Activated CD4-positive, CD25-positive, alpha-beta regulatory T cell treated with anti-CD3 and anti-CD28 coated beads, Interleukin-2, amount 50 U/mL, for 16 hours (primary cell): ENCODE measurements around the gene STK16.

Experiments
- DNase-seq: peaks from one replicate; pipeline ENCODE4 v3.0.0-alpha.2; 2020; ENCODE audit warnings: low read depth, low spot score

The STK16 gene

GRCh38 chr2:219213486-219214071 lies 31.7 kb upstream of the STK16 start:
- DNase-seq, result no peak

GRCh38 chr2:219214141-219214540 lies 31.1 kb upstream of the STK16 start:
- DNase-seq, result no peak

GRCh38 chr2:219214786-219215185 lies 30.5 kb upstream of the STK16 start:
- no peak for DNase-seq

GRCh38 chr2:219215871-219216534 lies 29.3 kb upstream of the STK16 start:
- no peak for DNase-seq

- DNase-seq, result no peak
These were observed 28.8 kb upstream of the STK16 start for GRCh38 chr2:219216535-219216915.

GRCh38 chr2:219218217-219218731 lies 27.0 kb upstream of the STK16 start:
- DNase-seq, result no peak

- peak; percentile 82 for DNase-seq
These were observed 26.3 kb upstream of the STK16 start, which contains the start of gene ABCB6 for GRCh38 chr2:219218732-219219701. Gene ABCB6, minus strand, starts transcription at chr2:219218958. Its CDS starts 285 bp downstream, at chr2:219218673.

- no peak for DNase-seq
These were observed 25.3 kb upstream of the STK16 start for GRCh38 chr2:219219784-219220532.

GRCh38 chr2:219220652-219221402 lies 24.5 kb upstream of the STK16 start:
- DNase-seq, result no peak

GRCh38 chr2:219221957-219222518 lies 23.2 kb upstream of the STK16 start:
- DNase-seq, result no peak

GRCh38 chr2:219223831-219224610 lies 21.3 kb upstream of the STK16 start:
- DNase-seq, result no peak

GRCh38 chr2:219225350-219225749 lies 19.9 kb upstream of the STK16 start:
- no peak for DNase-seq

- DNase-seq, result no peak
These were observed 17.0 kb upstream of the STK16 start for GRCh38 chr2:219228041-219228910.

GRCh38 chr2:219228911-219229304 lies 16.4 kb upstream of the STK16 start:
- DNase-seq, result no peak

- peak; percentile 98 for DNase-seq
These were observed 15.8 kb upstream of the STK16 start, which contains the start of the genes ANKZF1 and ATG9A for GRCh38 chr2:219229305-219230058. Gene ANKZF1, plus strand, starts transcription at chr2:219229806. Its CDS starts 452 bp downstream, at chr2:219230258. Gene ATG9A, minus strand, starts transcription at chr2:219229636. Its CDS starts 1,612 bp downstream, at chr2:219228024.

- no peak for DNase-seq
These were observed 15.2 kb upstream of the STK16 start for GRCh38 chr2:219230059-219230540.

- DNase-seq, result no peak
These were observed 10.9 kb upstream of the STK16 start for GRCh38 chr2:219234331-219234730.
